CD4-positive, alpha-beta T cell treated with Interleukin-12 subunit alpha and Interleukin-12 subunit beta, for 1 hour (primary cell): Measurements from ENCODE around the gene SRGAP1.

Experiments used
- DNase-seq: peaks from one replicate; pipeline ENCODE4 v3.0.0-alpha.2; 2020

Gene SRGAP1

GRCh38 chr12:63941166-63941800, 96.8 kb downstream of the SRGAP1 start:
- DNase-seq, result no peak

- DNase-seq, result no peak
Observed at GRCh38 chr12:63941879-63942278, 97.4 kb downstream of the SRGAP1 start.

- DNase-seq, result no peak
Observed at GRCh38 chr12:63942464-63943241, 98.2 kb downstream of the SRGAP1 start.

GRCh38 chr12:63944034-63944579, 99.6 kb downstream of the SRGAP1 start:
- no peak for DNase-seq

- DNase-seq, result no peak
Observed at GRCh38 chr12:63944586-63945228, 100.2 kb downstream of the SRGAP1 start.

- no peak for DNase-seq
Observed at GRCh38 chr12:63945777-63946176, 101.3 kb downstream of the SRGAP1 start.

GRCh38 chr12:63948211-63948610, 103.7 kb downstream of the SRGAP1 start:
- no peak for DNase-seq

GRCh38 chr12:63949902-63950301, 105.4 kb downstream of the SRGAP1 start:
- no peak for DNase-seq

GRCh38 chr12:63952995-63953394, 108.5 kb downstream of the SRGAP1 start:
- no peak for DNase-seq

- DNase-seq, result peak; percentile 7
Observed at GRCh38 chr12:63955831-63956666, 111.5 kb downstream of the SRGAP1 start.

GRCh38 chr12:63957496-63957895, 113.0 kb downstream of the SRGAP1 start:
- DNase-seq, result no peak

- DNase-seq, result no peak
Observed at GRCh38 chr12:63958876-63959580, 114.5 kb downstream of the SRGAP1 start.

GRCh38 chr12:63961048-63961447, 116.5 kb downstream of the SRGAP1 start:
- no peak for DNase-seq

GRCh38 chr12:63961543-63961942, 117.0 kb downstream of the SRGAP1 start:
- no peak for DNase-seq

GRCh38 chr12:63963868-63964267, 119.4 kb downstream of the SRGAP1 start:
- DNase-seq, result no peak

GRCh38 chr12:63964301-63964700, 119.8 kb downstream of the SRGAP1 start:
- no peak for DNase-seq

- no peak for DNase-seq
Observed at GRCh38 chr12:63965936-63966605, 121.6 kb downstream of the SRGAP1 start.

GRCh38 chr12:63966606-63966975, 122.1 kb downstream of the SRGAP1 start:
- DNase-seq, result no peak

- no peak for DNase-seq
Observed at GRCh38 chr12:63967358-63968145, 123.1 kb downstream of the SRGAP1 start.

- no peak for DNase-seq
Observed at GRCh38 chr12:63968673-63969072, 124.2 kb downstream of the SRGAP1 start.

- no peak for DNase-seq
Observed at GRCh38 chr12:63976902-63977395, 132.4 kb downstream of the SRGAP1 start.
